Frontal cortex (tissue), 1 donor: ENCODE results near the gene DCP1A. TPM values are rescaled to one million over a fixed set of nuclear protein-coding genes. Genes with fewer than 3 reads are reported as not detected.

Experiments
- small RNA-seq: library from RNA; depleted of rRNA; stranded (forward); fragments of <200 nt; gene quantifications from one replicate; pipeline ENCODE3, GENCODE V24; 2014
- total RNA-seq: library from RNA; depleted of rRNA; stranded (reverse); fragments of >200 nt; gene quantifications from one replicate; pipeline ENCODE4 v1.2.3, GENCODE V29; 2014

DCP1A gene
- total RNA-seq, 1 donor from 2014 or later: 9.4 TPM

Small RNA genes lying within 50 kb of the gene (small RNA-seq; reads per million reads assigned to genes)
- gene RF00019 (not detected), gene RF00212 (not detected), gene RF00568 (not detected)

Other genes with a start within 250 kb of the DCP1A start
- 6.1 TPM for gene RFT1, start 217.1 kb downstream of the DCP1A start, total RNA-seq
- gene PRKCD, start 186.3 kb downstream of the DCP1A start, total RNA-seq: 0.82 TPM
- 122 TPM for gene TKT, start 91.5 kb downstream of the DCP1A start, total RNA-seq
- 21.6 TPM for gene CACNA1D, start 147.1 kb upstream of the DCP1A start, total RNA-seq